Measurements from ENCODE around the gene EEF1B2. TPM values are rescaled to one million over a fixed set of nuclear protein-coding genes. Genes with fewer than 3 reads are reported as not detected.
"Not testable (repeated sequence)": the region's sequence is repeated elsewhere in the genome, so short reads cannot be mapped to it uniquely, and the experiment has no call there.

Gene EEF1B2
- total RNA-seq, 2 donors from 2014 or later = 212 to 254 TPM

- H3K27me3 ChIP-seq = no peaks in the 10 kb centered on the region
- no peaks in the 10 kb centered on the region for H3K9me3 ChIP-seq
- no peaks in the 10 kb centered on the region for H3K36me3 ChIP-seq
- no peak for DNase-seq (ENCODE audit: low spot score)
- H3K4me1 ChIP-seq = no peaks in the 10 kb centered on the region
- TF ChIP-seq, protein P1, sequence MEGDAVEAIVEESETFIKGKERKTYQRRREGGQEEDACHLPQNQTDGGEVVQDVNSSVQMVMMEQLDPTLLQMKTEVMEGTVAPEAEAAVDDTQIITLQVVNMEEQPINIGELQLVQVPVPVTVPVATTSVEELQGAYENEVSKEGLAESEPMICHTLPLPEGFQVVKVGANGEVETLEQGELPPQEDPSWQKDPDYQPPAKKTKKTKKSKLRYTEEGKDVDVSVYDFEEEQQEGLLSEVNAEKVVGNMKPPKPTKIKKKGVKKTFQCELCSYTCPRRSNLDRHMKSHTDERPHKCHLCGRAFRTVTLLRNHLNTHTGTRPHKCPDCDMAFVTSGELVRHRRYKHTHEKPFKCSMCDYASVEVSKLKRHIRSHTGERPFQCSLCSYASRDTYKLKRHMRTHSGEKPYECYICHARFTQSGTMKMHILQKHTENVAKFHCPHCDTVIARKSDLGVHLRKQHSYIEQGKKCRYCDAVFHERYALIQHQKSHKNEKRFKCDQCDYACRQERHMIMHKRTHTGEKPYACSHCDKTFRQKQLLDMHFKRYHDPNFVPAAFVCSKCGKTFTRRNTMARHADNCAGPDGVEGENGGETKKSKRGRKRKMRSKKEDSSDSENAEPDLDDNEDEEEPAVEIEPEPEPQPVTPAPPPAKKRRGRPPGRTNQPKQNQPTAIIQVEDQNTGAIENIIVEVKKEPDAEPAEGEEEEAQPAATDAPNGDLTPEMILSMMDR (IDR thresholded peaks at IDR 0.05) = no peak
- no peak overlapping the region for H3K27ac ChIP-seq
- no peak overlapping the region for H3K4me3 ChIP-seq
Observed at GRCh38 chr2:206203331-206203730, 43.6 kb downstream of the EEF1B2 start.

DNA sequence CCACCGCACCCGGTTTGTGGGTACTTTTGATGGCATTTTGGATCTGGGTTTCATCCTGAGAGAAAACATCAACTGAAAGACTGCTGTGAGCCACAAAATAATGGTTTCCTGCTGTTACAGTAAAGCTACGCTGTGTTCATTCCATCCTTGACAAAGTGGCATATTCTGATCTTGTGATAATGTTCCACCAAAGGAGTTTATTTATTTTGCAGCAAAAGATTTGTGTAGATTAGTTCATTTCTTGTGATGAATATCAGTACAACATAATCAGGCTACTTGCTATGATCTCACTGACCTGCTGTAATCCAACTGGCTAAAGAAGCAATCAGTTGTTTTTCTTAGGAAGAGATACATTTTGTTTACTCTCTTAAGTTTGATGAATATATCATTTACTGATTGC lies 45.0 kb downstream of the EEF1B2 start:
- TF ChIP-seq, protein P1 (IDR thresholded peaks at IDR 0.05) = no peak

DNA sequence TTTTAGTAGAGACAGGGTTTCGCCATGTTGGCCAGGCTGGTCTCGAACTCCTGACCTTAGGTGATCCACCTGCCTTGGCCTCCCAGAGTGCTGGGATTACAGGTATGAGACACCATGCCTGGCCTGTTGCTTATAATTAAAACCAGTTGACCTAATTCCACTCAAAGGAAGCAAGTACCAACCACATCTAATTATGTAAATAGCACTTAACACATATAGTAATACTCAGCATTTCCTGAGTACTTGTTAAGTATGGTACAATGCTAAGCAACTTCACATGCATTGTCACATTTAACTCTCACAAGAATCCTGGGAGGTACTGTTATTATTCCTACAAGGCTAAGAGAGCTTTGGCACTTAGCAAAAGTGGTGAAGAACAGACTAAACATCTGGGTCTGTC lies 47.6 kb downstream of the EEF1B2 start:
- H3K27me3 ChIP-seq; DNase-seq (ENCODE audit: low spot score); H3K27ac ChIP-seq; H3K36me3 ChIP-seq; H3K9me3 ChIP-seq; H3K4me3 ChIP-seq; H3K4me1 ChIP-seq: not testable (repeated sequence)

More for the DNA sequence above, 45.0 kb downstream of the EEF1B2 start:
- H3K36me3 ChIP-seq = no peaks in the 10 kb centered on the region
- H3K9me3 ChIP-seq = no peaks in the 10 kb centered on the region
- H3K27ac ChIP-seq = no peak overlapping the region
- H3K4me3 ChIP-seq = no peak overlapping the region
- no peak for DNase-seq (ENCODE audit: low spot score)
- H3K27me3 ChIP-seq = no peaks in the 10 kb centered on the region
- no peaks in the 10 kb centered on the region for H3K4me1 ChIP-seq

DNA sequence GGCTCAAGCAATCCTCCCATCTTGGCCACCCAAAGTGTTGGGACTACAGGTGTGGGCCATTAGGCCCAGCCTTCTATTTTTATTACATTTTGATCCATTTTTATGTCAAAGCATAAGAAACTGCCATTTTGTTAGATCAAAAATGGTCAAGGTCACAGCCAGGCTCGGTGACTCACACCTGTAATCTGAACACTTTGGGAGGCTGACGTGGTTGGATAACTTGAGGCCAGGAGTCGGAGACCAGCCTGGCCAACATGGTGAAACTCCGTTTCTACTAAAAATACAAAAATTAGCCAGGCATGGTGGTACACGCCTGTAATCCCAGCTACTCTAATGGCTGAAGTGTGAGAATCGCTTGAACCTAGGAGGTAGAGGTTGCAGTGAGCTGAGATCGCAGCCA lies 49.2 kb downstream of the EEF1B2 start:
- Histone ChIP-seq H3K9me3 (no peaks in the 10 kb centered on the region), H3K4me3 (no peak overlapping the region), H3K27ac (no peak overlapping the region), H3K4me1 (no peaks in the 10 kb centered on the region), H3K27me3 (no peaks in the 10 kb centered on the region), H3K36me3 (no peaks in the 10 kb centered on the region)
- TF ChIP-seq, protein P1 (IDR thresholded peaks at IDR 0.05) = no peak
- no peak for DNase-seq (ENCODE audit: low spot score)

DNA sequence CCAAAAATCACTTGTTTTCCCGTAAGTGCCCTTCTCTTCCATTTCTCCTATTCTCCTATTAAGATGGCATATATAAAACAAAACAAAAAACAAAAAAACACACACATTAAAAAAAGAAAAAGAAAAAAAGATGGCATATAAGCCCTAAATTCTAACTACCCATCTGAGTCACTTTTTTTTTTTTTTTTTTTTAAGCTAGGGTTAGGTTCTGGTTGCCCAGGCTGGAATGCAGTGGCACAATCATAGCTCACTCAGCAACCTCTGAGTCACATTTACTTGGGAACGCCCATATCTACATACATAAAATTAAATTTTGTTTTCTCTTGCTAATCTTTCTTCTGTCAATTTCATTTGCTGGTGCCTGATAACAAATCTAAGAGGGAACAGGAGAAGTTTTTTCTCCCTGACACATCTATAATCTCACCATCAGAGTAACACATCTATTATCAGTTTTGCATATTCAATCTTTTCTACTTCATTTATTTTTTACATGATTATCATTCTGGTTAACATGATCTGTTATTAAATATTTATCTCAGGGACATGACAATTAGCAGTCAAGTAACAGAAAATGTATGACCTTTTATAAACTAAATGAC lies 52.1 kb downstream of the EEF1B2 start:
- no peaks in the 10 kb centered on the region for H3K9me3 ChIP-seq
- no peaks in the 10 kb centered on the region for H3K27me3 ChIP-seq
- no peak overlapping the region for H3K4me3 ChIP-seq
- no peak for DNase-seq (ENCODE audit: low spot score)
- H3K4me1 ChIP-seq = no peaks in the 10 kb centered on the region
- no peak overlapping the region for H3K27ac ChIP-seq
- no peaks in the 10 kb centered on the region for H3K36me3 ChIP-seq
- TF ChIP-seq, protein P1 (IDR thresholded peaks at IDR 0.05) = no peak

Other genes starting within 250 kb of the EEF1B2 start
- gene INO80D, start 73.7 kb upstream of the EEF1B2 start, total RNA-seq = 10 to 100 TPM; 10.2 to 12.9 TPM
- gene NDUFS1, start 451 bp upstream of the EEF1B2 start, total RNA-seq = 100 to 1,000 TPM; 183 to 388 TPM
- 10 to 100 TPM in 1 of 2 donors, 1 to 10 TPM in 1; 7.2 to 10.6 TPM for gene ZDBF2, start 114.8 kb downstream of the EEF1B2 start, total RNA-seq